Measurements from ENCODE around the gene CD59. TPM values are rescaled to one million over a fixed set of nuclear protein-coding genes. Genes with fewer than 3 reads are reported as not detected.
A peak's percentile ranks its signal among the peaks of the same experiment; 100 is the strongest.

CD59 gene
- total RNA-seq, 1 experiment from 2014 or later: 468 TPM

- Histone ChIP-seq H3K9me3 (replicated peaks) (no peaks in the 10 kb centered on the region), H3K4me1 (replicated peaks) (no peaks in the 10 kb centered on the region), H3K27me3 (replicated peaks) (no peaks in the 10 kb centered on the region), H3K27ac (no peak overlapping the region), H3K36me3 (no peaks in the 10 kb centered on the region), H3K4me3 (no peak overlapping the region)
- DNase-seq (ENCODE audit: low read depth in 1 of 2, low spot score in 2 of 2): peak in 1 of 2 experiments; percentile 31
Observed at GRCh38 chr11:33658195-33658900, 77.9 kb downstream of the CD59 start.

- no peak overlapping the region for H3K27ac ChIP-seq
- H3K4me3 ChIP-seq: no peak overlapping the region
- no peaks in the 10 kb centered on the region for H3K27me3 ChIP-seq (replicated peaks)
- H3K4me1 ChIP-seq (replicated peaks): no peaks in the 10 kb centered on the region
- no peaks in the 10 kb centered on the region for H3K36me3 ChIP-seq
- H3K9me3 ChIP-seq (replicated peaks): no peaks in the 10 kb centered on the region
- peak in 1 of 2 experiments; percentile 22 for DNase-seq (ENCODE audit: low read depth in 1 of 2, low spot score in 2 of 2)
Observed at GRCh38 chr11:33657757-33658156, 78.5 kb downstream of the CD59 start.

- Histone ChIP-seq H3K4me3 (no peak overlapping the region), H3K27me3 (replicated peaks) (no peaks in the 10 kb centered on the region), H3K9me3 (replicated peaks) (no peaks in the 10 kb centered on the region), H3K27ac (no peak overlapping the region), H3K4me1 (replicated peaks) (no peaks in the 10 kb centered on the region), H3K36me3 (no peaks in the 10 kb centered on the region)
- peak in 1 of 2 experiments; percentile 9 for DNase-seq (ENCODE audit: low read depth in 1 of 2, low spot score in 2 of 2)
Observed at GRCh38 chr11:33656768-33657167, 79.5 kb downstream of the CD59 start.

GRCh38 chr11:33655842-33656600 is 80.2 kb downstream of the CD59 start:
- Histone ChIP-seq H3K27ac (no peak overlapping the region), H3K36me3 (no peaks in the 10 kb centered on the region), H3K9me3 (replicated peaks) (no peaks in the 10 kb centered on the region), H3K27me3 (replicated peaks) (no peaks in the 10 kb centered on the region), H3K4me3 (no peak overlapping the region), H3K4me1 (replicated peaks) (no peaks in the 10 kb centered on the region)
- DNase-seq (ENCODE audit: low read depth in 1 of 2, low spot score in 2 of 2): peak in 1 of 2 experiments; percentile 33

GRCh38 chr11:33654594-33654993 is 81.6 kb downstream of the CD59 start:
- H3K4me3 ChIP-seq: no peak overlapping the region
- H3K27ac ChIP-seq: no peak overlapping the region
- no peak for DNase-seq (ENCODE audit: low read depth in 1 of 2, low spot score in 2 of 2)
- H3K4me1 ChIP-seq (replicated peaks): no peaks in the 10 kb centered on the region
- no peaks in the 10 kb centered on the region for H3K27me3 ChIP-seq (replicated peaks)
- no peaks in the 10 kb centered on the region for H3K9me3 ChIP-seq (replicated peaks)
- H3K36me3 ChIP-seq: no peaks in the 10 kb centered on the region

Other genes starting within 250 kb of the CD59 start
- not detected in 2 replicates for gene C11orf91, start 35.6 kb downstream of the CD59 start, total RNA-seq (2014; rRNA removed; shearing (Covaris generic))
- gene FBXO3, start 38.1 kb upstream of the CD59 start, total RNA-seq (2014; rRNA removed; shearing (Covaris generic)): 31.9 and 46.2 TPM in 2 replicates
- 0.31 TPM in 1 of 2 replicates, not detected in the other for gene LMO2, start 155.7 kb upstream of the CD59 start, total RNA-seq (2014; rRNA removed; shearing (Covaris generic))